Gastrocnemius medialis (tissue), 4 donors: ENCODE results near the gene RAD51B. TPM values are rescaled to one million over a fixed set of nuclear protein-coding genes. Genes with fewer than 3 reads are reported as not detected.

Experiments used
- ATAC-seq, 2 donors: fragments of 150-250 bp; one replicate each; pipeline ENCODE4 v1.9.1; 2016
- DNase-seq, 2 donors: peaks; one replicate each; pipeline ENCODE4 v3.0.0-alpha.2; 2019
- H3K27ac ChIP-seq, 4 donors: fragments of 200-600 bp; sonication (generic); 1 replicate in 1 of 4; 2 replicates in 3 of 4; pipeline ENCODE4 v1.5.1; 2016 to 2018; ENCODE audit warnings: mild to moderate bottlenecking in 2 of 4, moderate library complexity in 1 of 4
- H3K27me3 ChIP-seq, 3 donors: fragments of 200-600 bp; sonication (generic) in 2 of 3; 1 replicate in 1 of 3; 2 replicates in 2 of 3; pipeline versions ENCODE4 v1.5.1 to v1.6.0; 2016 to 2019; ENCODE audit warnings: mild to moderate bottlenecking in 1 of 3, moderate library complexity in 1 of 3
- H3K36me3 ChIP-seq, 2 donors: fragments of 200-600 bp; sonication (generic) in 1 of 2; one replicate each; pipeline ENCODE4 v1.5.1; 2017 to 2018
- H3K4me1 ChIP-seq, 2 donors: fragments of 200-600 bp; sonication (generic) in 1 of 2; one replicate each; pipeline ENCODE4 v1.5.1; 2016 to 2017; ENCODE audit warnings: mild to moderate bottlenecking in 2 of 2
- H3K4me3 ChIP-seq, 4 donors: fragments of 200-600 bp; sonication (generic) in 3 of 4; 1 replicate in 1 of 4; 2 replicates in 3 of 4; pipeline ENCODE4 v1.5.1; 2016 to 2019; ENCODE audit warnings: mild to moderate bottlenecking in 2 of 4
- H3K9me3 ChIP-seq, 3 donors: fragments of 200-600 bp; sonication (generic) in 2 of 3; 1 replicate in 1 of 3; 2 replicates in 2 of 3; pipeline ENCODE4 v1.5.1; 2016 to 2019
- CTCF ChIP-seq, 5 experiments: fragments of 450-650 bp in 3 of 5; fragments of 200-600 bp in 2 of 5; sonication (generic) in 2 of 5; IDR thresholded peaks in 4 of 5; conservative IDR thresholded peaks in 1 of 5; 1 replicate in 4 of 5; 2 replicates in 1 of 5; pipeline ENCODE4 v1.5.1; 2016 to 2019; ENCODE audit warnings: antibody characterized with exemption in 5 of 5, mild to moderate bottlenecking in 3 of 5, moderate library complexity in 3 of 5
- POLR2A ChIP-seq, 2 donors: fragments of 450-650 bp; IDR thresholded peaks; one replicate each; pipeline ENCODE4 v1.6.1; 2017; ENCODE audit warnings: antibody characterized with exemption in 2 of 2, mild to moderate bottlenecking in 2 of 2, moderate library complexity in 2 of 2
- in situ Hi-C, 4 donors: fragments of 200-750 bp; cut with MboI; loops; one replicate each; pipeline versions ENCODE4 v1.15.0 to v1.8.0; 2017; ENCODE audit warnings: low sequenced_read_pairs in 4 of 4
- intact Hi-C: fragments of 100-400 bp; cut with DNase I; formaldehyde crosslinking; loops from one replicate; pipeline ENCODE4 v1.15.1; 2023; ENCODE audit warnings: low total_unique reads
- total RNA-seq, 4 donors: library from RNA; depleted of rRNA; stranded (reverse); fragments of >200 nt; gene quantifications; one replicate each; pipeline versions ENCODE4 v1.1.0 to v1.2.3, GENCODE V29; 2016

Gene RAD51B
- total RNA-seq, 4 donors from 2014 or later: 1.6 to 3.3 (median 2.4) TPM

- in situ Hi-C loops: no loop called here
- H3K4me1 ChIP-seq: no peaks in the 10 kb centered on the region
- intact Hi-C loops: no loop called here
Measured at GRCh38 chr14:67798731-67799130, 20.8 kb upstream of the RAD51B start.

GRCh38 chr14:67800743-67801142 is 18.8 kb upstream of the RAD51B start:
- DNase-seq: no peak
- H3K27me3 ChIP-seq: no peaks in the 10 kb centered on the region
- no peak overlapping the region for H3K4me3 ChIP-seq
- no peak for ATAC-seq
- TF ChIP-seq CTCF (IDR thresholded peaks at IDR 0.05 in 4 of 5, conservative IDR thresholded peaks at IDR 0.05 in 1 of 5): no peak
- no peak for TF ChIP-seq POLR2A (IDR thresholded peaks at IDR 0.05)
- no peaks in the 10 kb centered on the region for H3K9me3 ChIP-seq
- peaks cover 3 to 100% of the 10 kb centered on the region in 2 donors for H3K36me3 ChIP-seq
- intact Hi-C loops: no loop called here
- in situ Hi-C loops: no loop called here
- peaks cover 0 to 5% of the 10 kb centered on the region in 2 donors for H3K4me1 ChIP-seq
- no peak overlapping the region for H3K27ac ChIP-seq

More at GRCh38 chr14:67798731-67799130, 20.8 kb upstream of the RAD51B start:
- Histone ChIP-seq H3K36me3 (peaks cover 3 to 100% of the 10 kb centered on the region in 2 donors), H3K9me3 (no peaks in the 10 kb centered on the region), H3K27ac (no peak overlapping the region), H3K27me3 (no peaks in the 10 kb centered on the region), H3K4me3 (no peak overlapping the region)
- TF ChIP-seq CTCF (IDR thresholded peaks at IDR 0.05 in 4 of 5, conservative IDR thresholded peaks at IDR 0.05 in 1 of 5) (no peak), POLR2A (IDR thresholded peaks at IDR 0.05) (no peak)
- no peak for ATAC-seq
- no peak for DNase-seq

- Histone ChIP-seq H3K36me3 (peaks cover 6 to 92% of the 10 kb centered on the region in 2 donors), H3K4me3 (no peak overlapping the region)
- in situ Hi-C loops: no loop called here
Measured at GRCh38 chr14:67806246-67806645, 13.3 kb upstream of the RAD51B start.

GRCh38 chr14:67814821-67815220 is 4.8 kb upstream of the RAD51B start:
- in situ Hi-C loops: no loop called here
- DNase-seq (no peak), ATAC-seq (no peak)
- intact Hi-C loops: loop anchor here (5.0 to 10.0 kb wide), 2 partner anchors 118 to 200 kb away; partner anchors contain the start of genes ARG2 and RDH11
- no peak overlapping the region for H3K4me3 ChIP-seq
- H3K27ac ChIP-seq: no peak overlapping the region
- no peaks in the 10 kb centered on the region for H3K27me3 ChIP-seq
- H3K36me3 ChIP-seq: peaks cover 0 to 30% of the 10 kb centered on the region in 2 donors
- H3K4me1 ChIP-seq: peaks cover 16 to 23% of the 10 kb centered on the region in 2 donors
- no peaks in the 10 kb centered on the region for H3K9me3 ChIP-seq
- no peak for TF ChIP-seq CTCF (IDR thresholded peaks at IDR 0.05 in 4 of 5, conservative IDR thresholded peaks at IDR 0.05 in 1 of 5)
- TF ChIP-seq POLR2A (IDR thresholded peaks at IDR 0.05): no peak

More at GRCh38 chr14:67806246-67806645, 13.3 kb upstream of the RAD51B start:
- Histone ChIP-seq H3K27me3 (no peaks in the 10 kb centered on the region), H3K27ac (no peak overlapping the region), H3K9me3 (no peaks in the 10 kb centered on the region), H3K4me1 (peaks cover 0 to 11% of the 10 kb centered on the region in 2 donors)
- intact Hi-C loops: no loop called here
- DNase-seq (no peak), ATAC-seq (no peak)
- TF ChIP-seq POLR2A (IDR thresholded peaks at IDR 0.05) (no peak), CTCF (IDR thresholded peaks at IDR 0.05 in 4 of 5, conservative IDR thresholded peaks at IDR 0.05 in 1 of 5) (no peak)
